WTC11 (cell line): Measurements from ENCODE around the gene CDC42EP4. TPM values are rescaled to one million over a fixed set of nuclear protein-coding genes. Genes with fewer than 3 reads are reported as not detected.

Source experiments
- ATAC-seq: fragments of 200-7000 bp; cut with Tn5 transposase; 2 replicates; pipeline ENCODE4 v1.10.0; 2021; ENCODE audit warnings: mild to moderate bottlenecking, moderate library complexity
- CTCF ChIA-PET: fragments of 300-600 bp; sonication (Branson Sonifier 250); formaldehyde crosslinking; loops from one replicate; lab custom pipeline; 2021; ENCODE audit warnings: antibody characterized with exemption; lab: Charles Lee
- POLR2A ChIA-PET: fragments of 350-600 bp; sonication (Branson Sonifier 250); formaldehyde crosslinking; loops from one replicate; lab custom pipeline; 2021; ENCODE audit warnings: antibody characterized with exemption; lab: Charles Lee
- DNase-seq: peaks from one replicate; pipeline ENCODE4 v3.0.0; 2021; ENCODE audit warnings: low spot score
- H3K27ac Mint-ChIP-seq: 2 replicates; pipeline ENCODE4 v1.8.0; 2021; ENCODE audit warnings: mixed read lengths
- H3K27me3 Mint-ChIP-seq: 2 replicates; pipeline ENCODE4 v1.8.0; 2021; ENCODE audit warnings: low read depth, mild to moderate bottlenecking, moderate library complexity, mixed read lengths
- H3K36me3 Mint-ChIP-seq: 2 replicates; pipeline ENCODE4 v1.8.0; 2021; ENCODE audit warnings: mixed read lengths
- H3K4me1 Mint-ChIP-seq: 2 replicates; pipeline ENCODE4 v1.8.0; 2022; ENCODE audit warnings: mixed read lengths
- H3K4me3 Mint-ChIP-seq: 2 replicates; pipeline ENCODE4 v1.8.0; 2021; ENCODE audit warnings: mild to moderate bottlenecking, moderate library complexity, mixed read lengths
- H3K9me3 Mint-ChIP-seq: 2 replicates; pipeline ENCODE4 v1.8.0; 2021; ENCODE audit warnings: mixed read lengths
- CDX4 ChIP-seq: fragments of 250-450 bp; sonication (Bioruptor Pico); IDR thresholded peaks from 2 replicates; pipeline ENCODE4 v1.9.0; 2021; ENCODE audit warnings: moderate library complexity, mild to moderate bottlenecking, inconsistent platforms, borderline replicate concordance
- ESRRA ChIP-seq: sonication (generic); formaldehyde crosslinking; IDR thresholded peaks from 2 replicates; pipeline ENCODE4 v1.8.1; 2022; ENCODE audit warnings: mild to moderate bottlenecking, missing genetic modification reagents, borderline replicate concordance
- GABPB1 ChIP-seq: sonication (generic); formaldehyde crosslinking; IDR thresholded peaks from 2 replicates; pipeline ENCODE4 v1.8.1; 2023; ENCODE audit warnings: mild to moderate bottlenecking, missing genetic modification reagents
- GTF2I ChIP-seq: fragments of 250-450 bp; sonication (Bioruptor Pico); conservative IDR thresholded peaks from 2 replicates; pipeline ENCODE4 v1.4.0; 2021; ENCODE audit warnings: mild to moderate bottlenecking
- HMGA2 ChIP-seq: fragments of 250-450 bp; sonication (Bioruptor Pico); IDR thresholded peaks from 2 replicates; pipeline ENCODE4 v1.4.0; 2021; ENCODE audit warnings: mild to moderate bottlenecking, moderate library complexity
- HMGXB4 ChIP-seq: sonication (generic); formaldehyde crosslinking; IDR thresholded peaks from 2 replicates; pipeline ENCODE4 v1.8.1; 2023; ENCODE audit warnings: mild to moderate bottlenecking, moderate library complexity, missing genetic modification reagents
- MAX ChIP-seq: sonication (generic); formaldehyde crosslinking; IDR thresholded peaks from 2 replicates; pipeline ENCODE4 v1.8.0; 2022; ENCODE audit warnings: mild to moderate bottlenecking, missing genetic modification reagents
- OVOL2 ChIP-seq: fragments of 250-450 bp; sonication (Bioruptor Pico); IDR thresholded peaks from 2 replicates; pipeline ENCODE4 v1.9.0; 2021; ENCODE audit warnings: mild to moderate bottlenecking, borderline replicate concordance
- STAT6 ChIP-seq: sonication (generic); formaldehyde crosslinking; conservative IDR thresholded peaks from 2 replicates; pipeline ENCODE4 v1.8.1; 2023; ENCODE audit warnings: mild to moderate bottlenecking, low read depth, missing genetic modification reagents, moderate library complexity
- TCF7 ChIP-seq: sonication (generic); formaldehyde crosslinking; IDR thresholded peaks from 2 replicates; pipeline ENCODE4 v1.8.0; 2022; ENCODE audit warnings: mild to moderate bottlenecking, low read depth, missing genetic modification reagents, moderate library complexity
- TEAD4 ChIP-seq: sonication (generic); formaldehyde crosslinking; IDR thresholded peaks from 2 replicates; pipeline ENCODE4 v1.8.0; 2022; ENCODE audit warnings: mild to moderate bottlenecking, missing genetic modification reagents
- ZBTB43 ChIP-seq: sonication (generic); formaldehyde crosslinking; IDR thresholded peaks from 2 replicates; pipeline ENCODE4 v1.8.1; 2023; ENCODE audit warnings: mild to moderate bottlenecking, missing genetic modification reagents
- total RNA-seq: library from RNA; stranded (reverse); gene quantifications from 3 replicates; pipeline ENCODE4 v1.2.3, GENCODE V29; 2021
- TF ChIP-seq, protein P1 (sequence below): sonication (generic); formaldehyde crosslinking; conservative IDR thresholded peaks from 2 replicates; pipeline ENCODE4 v1.8.1; 2022; ENCODE audit warnings: mild to moderate bottlenecking, missing genetic modification reagents
- TF ChIP-seq, protein P2 (sequence below): fragments of 250-450 bp; sonication (Bioruptor Pico); IDR thresholded peaks from 2 replicates; pipeline ENCODE4 v1.9.0; 2021; ENCODE audit warnings: mild to moderate bottlenecking
- TF ChIP-seq, protein P3 (sequence below): sonication (generic); formaldehyde crosslinking; IDR thresholded peaks from 2 replicates; pipeline ENCODE4 v1.8.1; 2022; ENCODE audit warnings: mild to moderate bottlenecking, missing genetic modification reagents, moderate library complexity, borderline replicate concordance
- TF ChIP-seq, protein P4 (sequence below): sonication (generic); formaldehyde crosslinking; IDR thresholded peaks from 2 replicates; pipeline ENCODE4 v1.8.0; 2023; ENCODE audit warnings: missing genetic modification reagents
- TF ChIP-seq, protein P5 (sequence below): fragments of 200-600 bp; IDR thresholded peaks from 2 replicates; pipeline ENCODE4 v1.8.0; 2022; ENCODE audit warnings: antibody characterized with exemption
- TF ChIP-seq, protein P6 (sequence below): sonication (generic); formaldehyde crosslinking; IDR thresholded peaks from 2 replicates; pipeline ENCODE4 v1.8.0; 2022; ENCODE audit warnings: mild to moderate bottlenecking, missing genetic modification reagents

Gene CDC42EP4
- total RNA-seq, 1 experiment from 2014 or later: 18.8 TPM

DNA sequence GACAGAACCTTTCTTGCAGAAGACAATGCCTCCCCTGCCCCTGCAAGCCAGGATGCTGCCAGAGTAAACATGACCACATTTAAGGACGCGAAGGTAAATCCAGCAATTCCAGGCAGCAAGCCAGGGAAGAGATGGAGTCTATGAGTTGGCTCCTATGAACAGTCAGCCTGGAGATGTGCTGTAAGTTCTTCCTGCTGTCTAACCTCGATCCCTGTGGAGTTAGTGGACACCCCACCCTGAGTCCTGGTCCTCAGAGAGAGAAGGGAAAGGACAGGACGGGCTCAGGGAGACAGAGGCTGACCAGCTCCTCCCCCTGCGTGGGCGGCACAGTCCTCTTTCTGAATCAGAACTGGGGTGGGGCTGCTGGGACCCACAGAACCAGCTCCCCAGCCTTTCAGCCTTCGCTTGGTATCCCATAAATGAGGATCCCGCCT lies 24.9 kb downstream of the CDC42EP4 start:
- ATAC-seq: no peak
- Mint-ChIP-seq H3K4me3 (no peak overlapping the region), H3K27ac (peak overlapping the region; percentile 70), H3K9me3 (no peaks in the 10 kb centered on the region), H3K27me3 (no peaks in the 10 kb centered on the region), H3K4me1 (peaks cover 35% of the 10 kb centered on the region), H3K36me3 (peaks cover 2% of the 10 kb centered on the region; the same call in 1 of the 2 replicates)
- TF ChIP-seq OVOL2 (CRISPR knock-in tag): no peak
- TF ChIP-seq TEAD4 (CRISPR knock-in tag): no peak
- TF ChIP-seq, protein P1, sequence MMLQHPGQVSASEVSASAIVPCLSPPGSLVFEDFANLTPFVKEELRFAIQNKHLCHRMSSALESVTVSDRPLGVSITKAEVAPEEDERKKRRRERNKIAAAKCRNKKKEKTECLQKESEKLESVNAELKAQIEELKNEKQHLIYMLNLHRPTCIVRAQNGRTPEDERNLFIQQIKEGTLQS: no peak
- TF ChIP-seq, protein P2, sequence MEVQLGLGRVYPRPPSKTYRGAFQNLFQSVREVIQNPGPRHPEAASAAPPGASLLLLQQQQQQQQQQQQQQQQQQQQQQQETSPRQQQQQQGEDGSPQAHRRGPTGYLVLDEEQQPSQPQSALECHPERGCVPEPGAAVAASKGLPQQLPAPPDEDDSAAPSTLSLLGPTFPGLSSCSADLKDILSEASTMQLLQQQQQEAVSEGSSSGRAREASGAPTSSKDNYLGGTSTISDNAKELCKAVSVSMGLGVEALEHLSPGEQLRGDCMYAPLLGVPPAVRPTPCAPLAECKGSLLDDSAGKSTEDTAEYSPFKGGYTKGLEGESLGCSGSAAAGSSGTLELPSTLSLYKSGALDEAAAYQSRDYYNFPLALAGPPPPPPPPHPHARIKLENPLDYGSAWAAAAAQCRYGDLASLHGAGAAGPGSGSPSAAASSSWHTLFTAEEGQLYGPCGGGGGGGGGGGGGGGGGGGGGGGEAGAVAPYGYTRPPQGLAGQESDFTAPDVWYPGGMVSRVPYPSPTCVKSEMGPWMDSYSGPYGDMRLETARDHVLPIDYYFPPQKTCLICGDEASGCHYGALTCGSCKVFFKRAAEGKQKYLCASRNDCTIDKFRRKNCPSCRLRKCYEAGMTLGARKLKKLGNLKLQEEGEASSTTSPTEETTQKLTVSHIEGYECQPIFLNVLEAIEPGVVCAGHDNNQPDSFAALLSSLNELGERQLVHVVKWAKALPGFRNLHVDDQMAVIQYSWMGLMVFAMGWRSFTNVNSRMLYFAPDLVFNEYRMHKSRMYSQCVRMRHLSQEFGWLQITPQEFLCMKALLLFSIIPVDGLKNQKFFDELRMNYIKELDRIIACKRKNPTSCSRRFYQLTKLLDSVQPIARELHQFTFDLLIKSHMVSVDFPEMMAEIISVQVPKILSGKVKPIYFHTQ: no peak
- no peak for TF ChIP-seq GTF2I (CRISPR knock-in tag)
- no peak for TF ChIP-seq ZBTB43 (CRISPR knock-in tag)
- no peak for TF ChIP-seq MAX
- no peak for TF ChIP-seq STAT6 (CRISPR knock-in tag)
- no peak for TF ChIP-seq TCF7 (CRISPR knock-in tag)
- TF ChIP-seq ESRRA (CRISPR knock-in tag): no peak
- TF ChIP-seq, protein P3, sequence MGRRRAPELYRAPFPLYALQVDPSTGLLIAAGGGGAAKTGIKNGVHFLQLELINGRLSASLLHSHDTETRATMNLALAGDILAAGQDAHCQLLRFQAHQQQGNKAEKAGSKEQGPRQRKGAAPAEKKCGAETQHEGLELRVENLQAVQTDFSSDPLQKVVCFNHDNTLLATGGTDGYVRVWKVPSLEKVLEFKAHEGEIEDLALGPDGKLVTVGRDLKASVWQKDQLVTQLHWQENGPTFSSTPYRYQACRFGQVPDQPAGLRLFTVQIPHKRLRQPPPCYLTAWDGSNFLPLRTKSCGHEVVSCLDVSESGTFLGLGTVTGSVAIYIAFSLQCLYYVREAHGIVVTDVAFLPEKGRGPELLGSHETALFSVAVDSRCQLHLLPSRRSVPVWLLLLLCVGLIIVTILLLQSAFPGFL (CRISPR knock-in tag): no peak
- TF ChIP-seq, protein P4, sequence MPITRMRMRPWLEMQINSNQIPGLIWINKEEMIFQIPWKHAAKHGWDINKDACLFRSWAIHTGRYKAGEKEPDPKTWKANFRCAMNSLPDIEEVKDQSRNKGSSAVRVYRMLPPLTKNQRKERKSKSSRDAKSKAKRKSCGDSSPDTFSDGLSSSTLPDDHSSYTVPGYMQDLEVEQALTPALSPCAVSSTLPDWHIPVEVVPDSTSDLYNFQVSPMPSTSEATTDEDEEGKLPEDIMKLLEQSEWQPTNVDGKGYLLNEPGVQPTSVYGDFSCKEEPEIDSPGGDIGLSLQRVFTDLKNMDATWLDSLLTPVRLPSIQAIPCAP: no peak
- TF ChIP-seq CDX4 (CRISPR knock-in tag): no peak
- no peak for TF ChIP-seq HMGXB4
- no peak for TF ChIP-seq GABPB1
- TF ChIP-seq, protein P5, sequence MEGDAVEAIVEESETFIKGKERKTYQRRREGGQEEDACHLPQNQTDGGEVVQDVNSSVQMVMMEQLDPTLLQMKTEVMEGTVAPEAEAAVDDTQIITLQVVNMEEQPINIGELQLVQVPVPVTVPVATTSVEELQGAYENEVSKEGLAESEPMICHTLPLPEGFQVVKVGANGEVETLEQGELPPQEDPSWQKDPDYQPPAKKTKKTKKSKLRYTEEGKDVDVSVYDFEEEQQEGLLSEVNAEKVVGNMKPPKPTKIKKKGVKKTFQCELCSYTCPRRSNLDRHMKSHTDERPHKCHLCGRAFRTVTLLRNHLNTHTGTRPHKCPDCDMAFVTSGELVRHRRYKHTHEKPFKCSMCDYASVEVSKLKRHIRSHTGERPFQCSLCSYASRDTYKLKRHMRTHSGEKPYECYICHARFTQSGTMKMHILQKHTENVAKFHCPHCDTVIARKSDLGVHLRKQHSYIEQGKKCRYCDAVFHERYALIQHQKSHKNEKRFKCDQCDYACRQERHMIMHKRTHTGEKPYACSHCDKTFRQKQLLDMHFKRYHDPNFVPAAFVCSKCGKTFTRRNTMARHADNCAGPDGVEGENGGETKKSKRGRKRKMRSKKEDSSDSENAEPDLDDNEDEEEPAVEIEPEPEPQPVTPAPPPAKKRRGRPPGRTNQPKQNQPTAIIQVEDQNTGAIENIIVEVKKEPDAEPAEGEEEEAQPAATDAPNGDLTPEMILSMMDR: no peak
- TF ChIP-seq, protein P6, sequence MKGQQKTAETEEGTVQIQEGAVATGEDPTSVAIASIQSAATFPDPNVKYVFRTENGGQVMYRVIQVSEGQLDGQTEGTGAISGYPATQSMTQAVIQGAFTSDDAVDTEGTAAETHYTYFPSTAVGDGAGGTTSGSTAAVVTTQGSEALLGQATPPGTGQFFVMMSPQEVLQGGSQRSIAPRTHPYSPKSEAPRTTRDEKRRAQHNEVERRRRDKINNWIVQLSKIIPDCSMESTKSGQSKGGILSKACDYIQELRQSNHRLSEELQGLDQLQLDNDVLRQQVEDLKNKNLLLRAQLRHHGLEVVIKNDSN (CRISPR knock-in tag): no peak
- no peak for TF ChIP-seq HMGA2 (CRISPR knock-in tag)
- POLR2A ChIA-PET: no interaction called here
- CTCF ChIA-PET: no interaction called here
- no peak for DNase-seq
